ENCODE measurements around the gene GATA1. TPM values are rescaled to one million over a fixed set of nuclear protein-coding genes. Genes with fewer than 3 reads are reported as not detected.

The GATA1 gene
- total RNA-seq, 4 donors from 2014 or later: not detected

- Histone ChIP-seq H3K4me1 (no peaks in the 10 kb centered on the region), H3K4me3 (no peak overlapping the region), H3K36me3 (no peaks in the 10 kb centered on the region), H3K9me3 (no peaks in the 10 kb centered on the region), H3K27me3 (peaks cover 0 to 2% (median 0%) of the 10 kb centered on the region in 4 donors), H3K27ac (no peak overlapping the region)
- intact Hi-C loops (cut with DNase I): no loop called here
- TF ChIP-seq POLR2A (IDR thresholded peaks at IDR 0.05): no peak
- TF ChIP-seq CTCF (IDR thresholded peaks at IDR 0.05): no peak
- no peak for DNase-seq
- 73 to 74% methylated on average over 12 to 13 of the region's 13 CpGs for WGBS, 2 donors
These were observed 9.5 kb upstream of the GATA1 start for GRCh38 chrX:48776818-48777439.

DNA sequence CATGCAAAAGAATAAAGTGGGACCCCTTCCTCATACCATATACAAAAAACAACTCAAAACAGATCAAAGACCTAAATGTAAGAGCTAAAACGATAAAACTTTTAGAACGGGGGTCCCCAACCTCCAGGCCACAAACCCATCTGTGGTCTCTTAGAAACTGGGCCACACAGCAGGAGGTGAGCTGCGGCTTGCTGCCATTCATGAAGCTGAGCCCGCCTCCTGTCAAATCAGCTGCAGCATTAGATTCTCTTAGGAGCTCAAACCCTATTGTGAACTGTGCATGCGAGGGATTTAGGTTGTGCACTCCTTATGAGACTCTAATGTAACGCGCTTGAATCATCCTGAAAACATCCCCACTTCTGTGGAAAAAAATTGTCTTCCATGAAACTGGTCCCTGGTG is 7.0 kb upstream of the GATA1 start:
- DNase-seq: no peak
- H3K4me3 ChIP-seq: no peak overlapping the region
- WGBS, 2 donors: 76 to 80% methylated on average over 4 to 7 of the region's 7 CpGs
- no peaks in the 10 kb centered on the region for H3K4me1 ChIP-seq
- no peaks in the 10 kb centered on the region for H3K9me3 ChIP-seq
- no peaks in the 10 kb centered on the region for H3K27me3 ChIP-seq
- H3K27ac ChIP-seq: no peak overlapping the region
- H3K36me3 ChIP-seq: no peaks in the 10 kb centered on the region
- TF ChIP-seq POLR2A (IDR thresholded peaks at IDR 0.05): no peak
- TF ChIP-seq CTCF (IDR thresholded peaks at IDR 0.05): no peak
- intact Hi-C loops (cut with DNase I): no loop called here

DNA sequence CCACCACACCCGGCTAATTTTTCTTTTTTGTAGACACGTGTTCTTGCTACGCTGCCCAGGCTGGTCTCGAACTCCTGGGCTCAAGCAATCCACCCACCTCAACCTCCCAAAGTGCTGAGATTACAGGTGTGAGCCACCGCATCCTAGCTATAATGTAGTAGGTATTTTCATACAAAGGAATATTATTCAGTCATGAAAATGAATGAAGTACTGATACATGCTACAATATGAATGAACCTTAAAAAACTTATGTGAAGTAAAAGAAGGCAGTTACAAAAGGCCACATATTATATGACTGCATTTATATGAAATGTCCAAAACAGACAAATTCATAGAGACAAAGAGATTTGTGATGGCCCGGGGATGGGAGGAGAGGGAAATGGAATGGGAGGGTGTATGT is 4.7 kb upstream of the GATA1 start:
- Histone ChIP-seq H3K36me3 (no peaks in the 10 kb centered on the region), H3K27me3 (peaks cover 0 to 6% (median 0%) of the 10 kb centered on the region in 4 donors), H3K4me3 (no peak overlapping the region), H3K9me3 (no peaks in the 10 kb centered on the region), H3K4me1 (no peaks in the 10 kb centered on the region), H3K27ac (no peak overlapping the region)
- TF ChIP-seq CTCF (IDR thresholded peaks at IDR 0.05) (no peak), POLR2A (IDR thresholded peaks at IDR 0.05) (no peak)
- intact Hi-C loops (cut with DNase I): no loop called here
- WGBS, 2 donors: 80 to 81% methylated on average over 1 to 5 of the region's 6 CpGs
- DNase-seq: no peak

GRCh38 chrX:48782216-48782615 is 4.2 kb upstream of the GATA1 start:
- DNase-seq: no peak
- intact Hi-C loops (cut with DNase I): no loop called here
- Histone ChIP-seq H3K4me1 (no peaks in the 10 kb centered on the region), H3K9me3 (no peaks in the 10 kb centered on the region), H3K27me3 (peaks cover 0 to 6% (median 0%) of the 10 kb centered on the region in 4 donors), H3K36me3 (no peaks in the 10 kb centered on the region), H3K4me3 (no peak overlapping the region), H3K27ac (no peak overlapping the region)
- TF ChIP-seq POLR2A (IDR thresholded peaks at IDR 0.05) (no peak), CTCF (IDR thresholded peaks at IDR 0.05) (no peak)
- WGBS, 2 donors: 60 to 61% methylated on average over 2 of the region's 2 CpGs

DNA sequence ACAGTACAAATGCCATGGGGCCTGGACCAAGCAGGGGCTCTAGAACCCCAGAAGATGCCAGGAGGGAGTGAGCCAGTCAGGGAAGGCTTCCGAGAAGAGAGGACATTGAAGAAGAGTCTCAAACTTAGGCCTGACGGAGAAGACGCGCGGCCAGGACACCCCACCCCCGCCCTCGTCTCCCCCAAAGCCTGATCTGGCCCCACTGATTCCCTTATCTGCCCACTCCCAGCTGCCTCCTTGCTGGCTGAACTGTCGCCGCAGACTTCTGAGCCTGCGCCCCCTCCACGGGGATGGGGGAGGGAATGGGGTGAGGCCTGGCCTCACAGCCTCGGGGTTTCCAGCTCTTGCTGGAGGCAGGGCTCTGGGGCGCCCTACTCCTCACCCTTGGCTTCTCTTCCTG is 3.6 kb upstream of the GATA1 start:
- Histone ChIP-seq H3K27ac (no peak overlapping the region), H3K27me3 (peaks cover 0 to 9% (median 0%) of the 10 kb centered on the region in 4 donors), H3K4me1 (no peaks in the 10 kb centered on the region), H3K9me3 (no peaks in the 10 kb centered on the region), H3K36me3 (no peaks in the 10 kb centered on the region), H3K4me3 (no peak overlapping the region)
- 86% methylated on average over 12 of the region's 13 CpGs; no CpG with 5 or more reads in 1 of the 2 donors for WGBS, 2 donors
- TF ChIP-seq CTCF (IDR thresholded peaks at IDR 0.05) (no peak), POLR2A (IDR thresholded peaks at IDR 0.05) (no peak)
- DNase-seq: no peak
- intact Hi-C loops (cut with DNase I): no loop called here

Measured in esophagus squamous epithelium (tissue), 5 donors.